ENCODE results near the gene TEX53.

TEX53 gene

GRCh38 chr9:114633438-114634089 is 24.0 kb downstream of the TEX53 start:
- DNase-seq = no peak

GRCh38 chr9:114631166-114631565 is 26.4 kb downstream of the TEX53 start:
- DNase-seq = no peak

- DNase-seq = no peak
These were observed 28.0 kb downstream of the TEX53 start for GRCh38 chr9:114629563-114630090.

- no peak for DNase-seq
These were observed 30.1 kb downstream of the TEX53 start for GRCh38 chr9:114627553-114627952.

GRCh38 chr9:114626415-114627020 is 31.1 kb downstream of the TEX53 start:
- DNase-seq = no peak

GRCh38 chr9:114624677-114625076 is 32.9 kb downstream of the TEX53 start:
- DNase-seq = no peak

- DNase-seq = no peak
These were observed 35.5 kb downstream of the TEX53 start for GRCh38 chr9:114621975-114622609.

- DNase-seq = no peak
These were observed 36.0 kb downstream of the TEX53 start for GRCh38 chr9:114621561-114621960.

- DNase-seq = peak; percentile 46
These were observed 38.3 kb downstream of the TEX53 start for GRCh38 chr9:114619191-114619761.

- DNase-seq = peak; percentile 41
These were observed 40.7 kb downstream of the TEX53 start for GRCh38 chr9:114616684-114617520.

GRCh38 chr9:114614373-114614772 is 43.2 kb downstream of the TEX53 start:
- no peak for DNase-seq

GRCh38 chr9:114613919-114614318 is 43.7 kb downstream of the TEX53 start:
- DNase-seq = no peak

- DNase-seq = no peak
These were observed 44.5 kb downstream of the TEX53 start for GRCh38 chr9:114613087-114613486.

GRCh38 chr9:114612272-114612923 is 45.2 kb downstream of the TEX53 start:
- DNase-seq = no peak

GRCh38 chr9:114611516-114612271 is 45.9 kb downstream of the TEX53 start:
- DNase-seq = peak; percentile 69

- no peak for DNase-seq
These were observed 49.1 kb downstream of the TEX53 start for GRCh38 chr9:114608525-114608796.

- no peak for DNase-seq
These were observed 49.7 kb downstream of the TEX53 start for GRCh38 chr9:114607671-114608524.

GRCh38 chr9:114606597-114607207 is 50.9 kb downstream of the TEX53 start:
- DNase-seq = no peak
